ENCODE data around the gene BTBD17. TPM values are rescaled to one million over a fixed set of nuclear protein-coding genes. Genes with fewer than 3 reads are reported as not detected.

BTBD17 gene
- total and polyA plus RNA-seq, 4 donors, result 0.17 TPM; not detected in 3

GRCh38 chr17:74334393-74335039 lies 27.2 kb downstream of the BTBD17 start:
- Histone ChIP-seq H3K27ac (ENCODE audit: low read depth in 1 of 2, low read length in 1 of 2) (no peak overlapping the region), H3K4me3 (no peak overlapping the region), H3K27me3 (ENCODE audit: control insufficient read depth in 3 of 3, insufficient read depth in 3 of 3, low read length in 2 of 3) (no peaks in the 10 kb centered on the region), H3K4me1 (ENCODE audit: control insufficient read depth in 5 of 5, insufficient read depth in 5 of 5, low read length in 5 of 5) (peaks cover 0 to 5% (median 0%) of the 10 kb centered on the region in 5 donors), H3K9me3 (ENCODE audit: control insufficient read depth in 4 of 4, insufficient read depth in 3 of 4, low read length in 3 of 4) (peaks cover 0 to 2% (median 0%) of the 10 kb centered on the region in 4 donors), H3K9ac (ENCODE audit: insufficient read depth in 1 of 2, low read length in 2 of 2) (no peak overlapping the region), H3K36me3 (ENCODE audit: control insufficient read depth in 4 of 4, insufficient read depth in 4 of 4, low read length in 4 of 4) (no peaks in the 10 kb centered on the region)
- 80 to 90% methylated on average over 2 of the region's 2 CpGs for WGBS, 2 donors
- TF ChIP-seq, protein P1, sequence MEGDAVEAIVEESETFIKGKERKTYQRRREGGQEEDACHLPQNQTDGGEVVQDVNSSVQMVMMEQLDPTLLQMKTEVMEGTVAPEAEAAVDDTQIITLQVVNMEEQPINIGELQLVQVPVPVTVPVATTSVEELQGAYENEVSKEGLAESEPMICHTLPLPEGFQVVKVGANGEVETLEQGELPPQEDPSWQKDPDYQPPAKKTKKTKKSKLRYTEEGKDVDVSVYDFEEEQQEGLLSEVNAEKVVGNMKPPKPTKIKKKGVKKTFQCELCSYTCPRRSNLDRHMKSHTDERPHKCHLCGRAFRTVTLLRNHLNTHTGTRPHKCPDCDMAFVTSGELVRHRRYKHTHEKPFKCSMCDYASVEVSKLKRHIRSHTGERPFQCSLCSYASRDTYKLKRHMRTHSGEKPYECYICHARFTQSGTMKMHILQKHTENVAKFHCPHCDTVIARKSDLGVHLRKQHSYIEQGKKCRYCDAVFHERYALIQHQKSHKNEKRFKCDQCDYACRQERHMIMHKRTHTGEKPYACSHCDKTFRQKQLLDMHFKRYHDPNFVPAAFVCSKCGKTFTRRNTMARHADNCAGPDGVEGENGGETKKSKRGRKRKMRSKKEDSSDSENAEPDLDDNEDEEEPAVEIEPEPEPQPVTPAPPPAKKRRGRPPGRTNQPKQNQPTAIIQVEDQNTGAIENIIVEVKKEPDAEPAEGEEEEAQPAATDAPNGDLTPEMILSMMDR (IDR thresholded peaks at IDR 0.05; ENCODE audit: control extremely low read depth, extremely low read depth), result no peak
- DNase-seq, result no peak
- no peak for ATAC-seq (ENCODE audit: insufficient read depth, low FRiP score)

GRCh38 chr17:74332763-74333283 lies 28.8 kb downstream of the BTBD17 start:
- Histone ChIP-seq H3K4me1 (ENCODE audit: control insufficient read depth in 5 of 5, insufficient read depth in 5 of 5, low read length in 5 of 5) (peaks cover 0 to 5% (median 0%) of the 10 kb centered on the region in 5 donors), H3K27me3 (ENCODE audit: control insufficient read depth in 3 of 3, insufficient read depth in 3 of 3, low read length in 2 of 3) (no peaks in the 10 kb centered on the region), H3K27ac (ENCODE audit: low read depth in 1 of 2, low read length in 1 of 2) (no peak overlapping the region), H3K9me3 (ENCODE audit: control insufficient read depth in 4 of 4, insufficient read depth in 3 of 4, low read length in 3 of 4) (peaks cover 0 to 2% (median 0%) of the 10 kb centered on the region in 4 donors), H3K9ac (ENCODE audit: insufficient read depth in 1 of 2, low read length in 2 of 2) (no peak overlapping the region), H3K4me3 (no peak overlapping the region), H3K36me3 (ENCODE audit: control insufficient read depth in 4 of 4, insufficient read depth in 4 of 4, low read length in 4 of 4) (no peaks in the 10 kb centered on the region)
- WGBS, 2 donors, result 27 to 29% methylated on average over 11 of the region's 11 CpGs
- ATAC-seq (ENCODE audit: insufficient read depth, low FRiP score) (no peak), DNase-seq (no peak)
- TF ChIP-seq, protein P1 (IDR thresholded peaks at IDR 0.05; ENCODE audit: control extremely low read depth, extremely low read depth), result no peak

GRCh38 chr17:74332017-74332650 lies 29.5 kb downstream of the BTBD17 start:
- no peak overlapping the region for H3K27ac ChIP-seq (ENCODE audit: low read depth in 1 of 2, low read length in 1 of 2)
- H3K4me1 ChIP-seq (ENCODE audit: control insufficient read depth in 5 of 5, insufficient read depth in 5 of 5, low read length in 5 of 5), result peaks cover 0 to 5% (median 0%) of the 10 kb centered on the region in 5 donors
- peaks cover 0 to 2% (median 0%) of the 10 kb centered on the region in 3 donors for H3K27me3 ChIP-seq (ENCODE audit: control insufficient read depth in 3 of 3, insufficient read depth in 3 of 3, low read length in 2 of 3)
- TF ChIP-seq, protein P1 (IDR thresholded peaks at IDR 0.05; ENCODE audit: control extremely low read depth, extremely low read depth), result no peak
- H3K36me3 ChIP-seq (ENCODE audit: control insufficient read depth in 4 of 4, insufficient read depth in 4 of 4, low read length in 4 of 4), result no peaks in the 10 kb centered on the region
- no peak for ATAC-seq (ENCODE audit: insufficient read depth, low FRiP score)
- no peak overlapping the region for H3K9ac ChIP-seq (ENCODE audit: insufficient read depth in 1 of 2, low read length in 2 of 2)
- peaks cover 0 to 2% (median 0%) of the 10 kb centered on the region in 4 donors for H3K9me3 ChIP-seq (ENCODE audit: control insufficient read depth in 4 of 4, insufficient read depth in 3 of 4, low read length in 3 of 4)
- no peak overlapping the region for H3K4me3 ChIP-seq
- DNase-seq, result no peak
- WGBS, 2 donors, result 60 to 68% methylated on average over 7 of the region's 7 CpGs
